HCT116 (cell line): ENCODE data around the gene RAB29.

Source experiments
- CBX3 ChIP-seq: IDR thresholded peaks from 2 replicates; pipeline ENCODE4 v1.6.1; 2012; ENCODE audit warnings: low read depth
- CEBPB ChIP-seq: IDR thresholded peaks from 2 replicates; pipeline ENCODE4 v1.6.1; 2012; ENCODE audit warnings: low read depth
- JUND ChIP-seq: IDR thresholded peaks from 2 replicates; pipeline ENCODE4 v1.6.1; 2012
- POLR2A ChIP-seq: IDR thresholded peaks from 2 replicates; pipeline ENCODE4 v1.7.0; 2011; ENCODE audit warnings: borderline replicate concordance; ENCODE audit not compliant: insufficient read depth, insufficient read length; ENCODE audit errors: extremely low read depth
- REST ChIP-seq: IDR thresholded peaks from 2 replicates; pipeline ENCODE4 v1.6.1; 2012; ENCODE audit warnings: low read depth
- TCF7L2 ChIP-seq: IDR thresholded peaks from 2 replicates; pipeline ENCODE4 v1.7.0; 2011; ENCODE audit warnings: borderline replicate concordance, inconsistent platforms; ENCODE audit not compliant: insufficient read depth, insufficient read length; ENCODE audit errors: extremely low read depth
- YY1 ChIP-seq: IDR thresholded peaks from 2 replicates; pipeline ENCODE4 v1.6.1; 2011; ENCODE audit warnings: low read length, low read depth, moderate library complexity, mild to moderate bottlenecking; ENCODE audit not compliant: insufficient replicate concordance; ENCODE audit errors: extremely low read depth
- ZFX ChIP-seq: fragments of 450-650 bp; IDR thresholded peaks from 2 replicates; pipeline ENCODE4 v1.6.1; 2017
- ZNF274 ChIP-seq: fragments of 200-500 bp; sonication (Bioruptor generic); IDR thresholded peaks from 2 replicates; pipeline ENCODE4 v1.6.1; 2014; ENCODE audit warnings: mild to moderate bottlenecking, low read depth, low read length, inconsistent platforms
- TF ChIP-seq, protein P1 (sequence below), 3 experiments: fragments of 200-600 bp in 1 of 3; sonication (generic) in 1 of 3; IDR thresholded peaks in 2 of 3; conservative IDR thresholded peaks in 1 of 3; 2 replicates each; pipeline ENCODE4 v1.5.1; 2012 to 2017; ENCODE audit warnings: low read depth in 2 of 3, low read length in 2 of 3, antibody characterized with exemption in 1 of 3, borderline replicate concordance in 1 of 3, control low read depth in 1 of 3, mild to moderate bottlenecking in 1 of 3, mixed read lengths in 1 of 3, mixed run types in 1 of 3, moderate library complexity in 1 of 3; ENCODE audit not compliant: insufficient read depth in 1 of 3

- no peak for TF ChIP-seq JUND
- TF ChIP-seq ZNF274 = no peak
- TF ChIP-seq, protein P1, sequence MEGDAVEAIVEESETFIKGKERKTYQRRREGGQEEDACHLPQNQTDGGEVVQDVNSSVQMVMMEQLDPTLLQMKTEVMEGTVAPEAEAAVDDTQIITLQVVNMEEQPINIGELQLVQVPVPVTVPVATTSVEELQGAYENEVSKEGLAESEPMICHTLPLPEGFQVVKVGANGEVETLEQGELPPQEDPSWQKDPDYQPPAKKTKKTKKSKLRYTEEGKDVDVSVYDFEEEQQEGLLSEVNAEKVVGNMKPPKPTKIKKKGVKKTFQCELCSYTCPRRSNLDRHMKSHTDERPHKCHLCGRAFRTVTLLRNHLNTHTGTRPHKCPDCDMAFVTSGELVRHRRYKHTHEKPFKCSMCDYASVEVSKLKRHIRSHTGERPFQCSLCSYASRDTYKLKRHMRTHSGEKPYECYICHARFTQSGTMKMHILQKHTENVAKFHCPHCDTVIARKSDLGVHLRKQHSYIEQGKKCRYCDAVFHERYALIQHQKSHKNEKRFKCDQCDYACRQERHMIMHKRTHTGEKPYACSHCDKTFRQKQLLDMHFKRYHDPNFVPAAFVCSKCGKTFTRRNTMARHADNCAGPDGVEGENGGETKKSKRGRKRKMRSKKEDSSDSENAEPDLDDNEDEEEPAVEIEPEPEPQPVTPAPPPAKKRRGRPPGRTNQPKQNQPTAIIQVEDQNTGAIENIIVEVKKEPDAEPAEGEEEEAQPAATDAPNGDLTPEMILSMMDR (IDR thresholded peaks at IDR 0.05 in 2 of 3, conservative IDR thresholded peaks at IDR 0.05 in 1 of 3; ENCODE audit: borderline replicate concordance in 1 of 3, insufficient read depth in 1 of 3, low read depth in 2 of 3, low read length in 2 of 3) = no peak
- no peak for TF ChIP-seq CEBPB
- TF ChIP-seq YY1 = no peak
- TF ChIP-seq ZFX = no peak
- TF ChIP-seq TCF7L2 = no peak
- TF ChIP-seq POLR2A = no peak
- TF ChIP-seq CBX3 = no peak
- TF ChIP-seq REST = no peak
Measured at GRCh38 chr1:205733438-205734175, 41.7 kb downstream of the RAB29 start.
